Psoas muscle (tissue), 8 donors: ENCODE measurements around the gene HOXB2. TPM values are rescaled to one million over a fixed set of nuclear protein-coding genes. Genes with fewer than 3 reads are reported as not detected.
A peak's percentile ranks its signal among the peaks of the same experiment; 100 is the strongest.

Experiments
- ATAC-seq, 4 donors: fragments of 200-7000 bp; cut with Tn5 transposase; one replicate each; pipeline ENCODE4 v1.9.1; 2020; ENCODE audit warnings: moderate library complexity in 3 of 4, mild to moderate bottlenecking in 2 of 4
- DNase-seq, 2 donors: peaks; one replicate each; pipeline ENCODE4 v3.0.0-alpha.2; 2020
- H3K27ac ChIP-seq: fragments of 200-600 bp; one replicate; pipeline ENCODE4 v1.8.0; 2022
- H3K27me3 ChIP-seq, 3 donors: fragments of 200-600 bp in 1 of 3; one replicate each; pipeline versions ENCODE4 v1.6.1 to v1.8.0; 2013 to 2022; ENCODE audit warnings: low read length in 2 of 3, mild to moderate bottlenecking in 2 of 3, moderate library complexity in 1 of 3; ENCODE audit not compliant: insufficient read depth in 3 of 3
- H3K36me3 ChIP-seq, 2 donors: fragments of 200-600 bp in 1 of 2; one replicate each; pipeline versions ENCODE4 v1.6.1 to v1.8.0; 2013 to 2022; ENCODE audit warnings: low read depth in 1 of 2, mild to moderate bottlenecking in 1 of 2, moderate library complexity in 1 of 2; ENCODE audit not compliant: insufficient read depth in 1 of 2
- H3K4me1 ChIP-seq: fragments of 200-600 bp; one replicate; pipeline ENCODE4 v1.8.0; 2022
- H3K4me3 ChIP-seq: fragments of 200-600 bp; one replicate; pipeline ENCODE4 v1.8.0; 2022; ENCODE audit warnings: mild to moderate bottlenecking
- H3K9me3 ChIP-seq: fragments of 200-600 bp; one replicate; pipeline ENCODE4 v1.8.0; 2022
- CTCF ChIP-seq: fragments of 200-600 bp; IDR thresholded peaks from one replicate; pipeline ENCODE4 v1.8.0; 2022; ENCODE audit warnings: antibody characterized with exemption
- WGBS, 3 donors: extraction: QIAGEN DNeasy Blood & Tissue Kit; methylation state at CpG; one replicate each; pipeline versions ENCODE4 v1.1.6 to v1.1.7; 2013; 5-methylcytosine and 5-hydroxymethylcytosine counted together
- intact Hi-C, 2 donors: fragments of 100-400 bp; cut with DNase I; formaldehyde crosslinking; loops; one replicate each; pipeline versions ENCODE4 v1.11.0 to v1.14.2; 2022
- polyA plus RNA-seq, 3 donors: library from polyadenylated mRNA; stranded (reverse); fragments of 200-250 nt; gene quantifications; one replicate each; pipeline ENCODE4 v1.2.3, GENCODE V29; 2013
- total RNA-seq, 4 donors: library from RNA; stranded (reverse); fragmentation: NEBNext Ultra II Directional in 2 of 4; extraction: Animal tissue kit (Norgen Biotek cat#: 25700) in 2 of 4; gene quantifications; one replicate each; pipeline versions ENCODE4 v1.2.1 to v1.2.4, GENCODE V29; 2021 to 2023
- donor health status: healthy with polysubstance abuse.
- donor health status: DM: no; HTN: no; CAD: no; lungs with moderate emphysema.
- donor health status: Bipolar disorder and iron deficiency.
- donor health status: healthy.
- donor health status: DM: yes; HTN: yes; CAD: no.
- donor health status: DM: no; HTN: no; CAD: no.
- donor health status: DM: no; HTN: no; CAD: no.
- donor health status: DM: yes; HTN: yes; CAD: no.

HOXB2 gene
- total and polyA plus RNA-seq, 7 donors, result 3.1 to 12.9 (median 5.0) TPM

- Histone ChIP-seq H3K9me3 (no peaks in the 10 kb centered on the region), H3K4me1 (no peaks in the 10 kb centered on the region), H3K36me3 (no peaks in the 10 kb centered on the region), H3K27ac (peak overlapping the region; percentile 65), H3K27me3 (peaks cover 1 to 91% (median 29%) of the 10 kb centered on the region in 3 donors), H3K4me3 (peak overlapping the region; percentile 73)
- DNase-seq (no peak), ATAC-seq (no peak)
- WGBS, 3 donors, result 12 to 14% (median 12%) methylated on average over 13 to 19 of the region's 19 CpGs
- TF ChIP-seq CTCF, result no peak
- intact Hi-C loops, result no loop called here
Observed at GRCh38 chr17:48577330-48577945, 32.5 kb upstream of the HOXB2 start.

- peak in 1 of 2 donors; percentile 78 for DNase-seq
- Histone ChIP-seq H3K27me3 (peaks cover 4 to 83% (median 25%) of the 10 kb centered on the region in 3 donors), H3K4me3 (peak overlapping the region; percentile 73), H3K4me1 (no peaks in the 10 kb centered on the region), H3K9me3 (no peaks in the 10 kb centered on the region), H3K36me3 (no peaks in the 10 kb centered on the region), H3K27ac (peak overlapping the region; percentile 6)
- intact Hi-C loops, result no loop called here
- ATAC-seq, result peak in 2 of 4 donors; percentile 26 to 42
- WGBS, 3 donors, result 18 to 24% (median 18%) methylated on average over 32 to 43 of the region's 43 CpGs
- no peak for TF ChIP-seq CTCF
Observed at GRCh38 chr17:48576479-48577309, 31.8 kb upstream of the HOXB2 start.

- Histone ChIP-seq H3K9me3 (no peaks in the 10 kb centered on the region), H3K27me3 (peaks cover 4 to 79% (median 20%) of the 10 kb centered on the region in 3 donors), H3K27ac (peak overlapping the region; percentile 6), H3K36me3 (no peaks in the 10 kb centered on the region), H3K4me3 (peak overlapping the region; percentile 73), H3K4me1 (no peaks in the 10 kb centered on the region)
- intact Hi-C loops, result no loop called here
- 29 to 43% (median 34%) methylated on average over 22 of the region's 22 CpGs for WGBS, 3 donors
- no peak for TF ChIP-seq CTCF
- no peak for ATAC-seq
- DNase-seq, result no peak
Observed at GRCh38 chr17:48575673-48576478, 31.0 kb upstream of the HOXB2 start.

- Histone ChIP-seq H3K4me3 (no peak overlapping the region), H3K4me1 (no peaks in the 10 kb centered on the region), H3K27ac (no peak overlapping the region), H3K9me3 (no peaks in the 10 kb centered on the region), H3K27me3 (peaks cover 4 to 78% (median 23%) of the 10 kb centered on the region in 3 donors), H3K36me3 (no peaks in the 10 kb centered on the region)
- TF ChIP-seq CTCF, result no peak
- 61 to 72% (median 63%) methylated on average over 7 of the region's 7 CpGs for WGBS, 3 donors
- intact Hi-C loops, result no loop called here
- ATAC-seq (no peak), DNase-seq (no peak)
Observed at GRCh38 chr17:48575066-48575582, 30.2 kb upstream of the HOXB2 start.
